HG02938 (cell line): Measurements from ENCODE around the gene MIOS.
"Not testable (repeated sequence)": the region's sequence is repeated elsewhere in the genome, so short reads cannot be mapped to it uniquely, and the experiment has no call there.

ENCODE experiments used
- ATAC-seq: cut with Tn5 transposase; IDR thresholded peaks from one replicate; pipeline ENCODE4 v1.9.1; 2021; ENCODE audit warnings: mild to moderate bottlenecking, moderate library complexity; ENCODE audit not compliant: unreplicated experiment

The MIOS gene

DNA sequence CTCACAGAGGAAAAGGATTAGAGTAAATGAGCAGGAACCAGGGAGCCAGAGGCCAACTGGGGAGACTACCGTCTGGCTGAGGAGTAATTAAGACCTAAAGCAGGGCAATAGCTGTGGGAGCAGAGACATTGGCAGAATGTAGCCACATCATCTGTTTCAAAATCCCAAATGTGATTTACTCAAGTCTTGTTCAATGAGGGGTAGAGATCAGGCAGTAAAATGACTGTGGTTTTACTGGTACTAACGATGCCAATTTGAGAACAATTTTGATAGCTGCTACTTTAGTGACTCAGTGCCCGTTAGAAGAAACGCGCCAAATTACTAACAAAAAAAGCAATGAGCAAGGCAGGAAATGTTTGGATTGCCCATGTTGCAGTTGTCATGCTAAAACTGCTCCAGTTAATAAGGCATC, 12.7 kb upstream of the MIOS start:
- no peak for ATAC-seq

DNA sequence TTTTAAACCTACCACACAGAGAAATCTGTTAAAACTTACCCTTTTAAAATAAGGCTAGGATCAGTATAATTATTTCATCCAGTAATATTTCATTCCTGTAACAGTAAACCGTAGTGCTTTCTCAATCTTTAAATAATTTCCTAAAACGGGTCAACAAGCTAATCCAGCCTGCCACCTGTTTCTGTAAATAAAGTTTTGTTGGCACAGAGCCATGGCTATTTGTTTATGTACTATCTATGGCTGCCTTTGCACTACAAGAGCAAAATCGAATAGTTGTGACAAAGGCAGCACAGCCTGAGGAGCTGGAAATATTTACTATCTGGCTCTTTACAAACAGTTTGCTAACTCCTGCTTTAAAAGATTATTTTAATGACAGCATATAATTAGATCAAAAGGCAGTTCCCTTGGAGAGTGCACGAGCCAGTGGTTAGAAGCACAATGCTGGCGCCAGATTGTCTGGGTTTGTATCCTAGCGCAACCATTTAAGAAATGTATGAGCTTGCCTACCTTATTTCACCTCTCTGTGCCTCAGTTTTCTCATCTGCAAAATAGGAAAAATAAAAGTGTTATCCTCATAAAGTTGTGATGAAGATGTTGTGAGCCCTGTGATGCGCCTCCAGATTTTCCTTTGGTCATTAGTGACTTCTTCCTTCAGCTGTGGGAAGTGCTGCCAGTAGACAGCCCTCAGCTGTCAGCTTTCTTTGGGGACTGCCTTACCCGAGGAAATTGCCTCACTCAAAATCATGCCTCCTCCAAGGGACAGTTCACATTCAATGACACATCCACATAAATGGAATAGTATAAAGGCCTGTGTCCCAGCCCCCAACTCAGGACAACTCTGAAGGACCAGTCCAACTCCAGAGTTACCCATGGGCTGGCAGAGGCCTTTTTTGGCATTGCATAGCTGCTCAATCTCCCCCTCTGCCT, 11.8 kb upstream of the MIOS start:
- ATAC-seq: no peak

GRCh38 chr7:7556852-7557251, 9.8 kb upstream of the MIOS start:
- ATAC-seq: no peak

DNA sequence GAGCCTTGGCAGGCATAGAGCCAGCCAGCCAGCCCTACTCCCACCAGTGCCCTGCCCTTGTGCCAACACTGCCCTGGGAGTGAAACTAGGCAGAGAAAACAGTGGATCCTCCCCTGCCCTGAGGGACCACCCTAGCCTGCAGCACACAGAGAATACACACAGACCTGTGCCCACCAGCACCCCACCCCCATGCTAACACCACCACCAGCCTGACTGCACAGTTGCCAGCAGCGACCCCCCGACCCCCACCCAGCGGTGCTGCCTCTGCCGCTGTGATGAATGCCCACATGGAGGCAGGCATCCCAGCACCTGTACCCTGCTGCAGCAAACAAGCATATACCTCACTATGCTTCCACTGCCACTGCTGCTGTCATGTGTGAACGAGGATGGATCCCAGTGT, 9.4 kb upstream of the MIOS start:
- no peak for ATAC-seq

- not testable (repeated sequence) for ATAC-seq
Observed at GRCh38 chr7:7561591-7561990, 5.1 kb upstream of the MIOS start.

DNA sequence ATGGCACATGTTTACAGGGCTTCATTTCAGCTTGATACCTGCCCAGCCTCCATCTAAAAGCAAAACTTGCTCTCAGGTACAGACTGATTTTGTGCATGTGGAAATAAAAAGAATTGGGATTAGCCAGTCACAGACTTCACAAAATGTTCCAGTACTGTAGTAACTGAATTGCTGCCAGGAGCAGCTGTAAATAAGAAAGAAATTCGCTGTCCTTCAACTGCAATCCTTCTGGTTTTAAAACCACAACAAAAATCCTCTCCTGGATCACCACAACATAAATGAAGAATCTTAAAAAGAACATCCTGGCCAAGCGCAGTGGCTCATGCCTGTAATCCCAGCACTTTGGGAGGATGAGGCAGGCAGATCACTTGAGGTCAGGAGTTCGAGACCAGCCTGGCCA, 3.9 kb upstream of the MIOS start:
- no peak for ATAC-seq

DNA sequence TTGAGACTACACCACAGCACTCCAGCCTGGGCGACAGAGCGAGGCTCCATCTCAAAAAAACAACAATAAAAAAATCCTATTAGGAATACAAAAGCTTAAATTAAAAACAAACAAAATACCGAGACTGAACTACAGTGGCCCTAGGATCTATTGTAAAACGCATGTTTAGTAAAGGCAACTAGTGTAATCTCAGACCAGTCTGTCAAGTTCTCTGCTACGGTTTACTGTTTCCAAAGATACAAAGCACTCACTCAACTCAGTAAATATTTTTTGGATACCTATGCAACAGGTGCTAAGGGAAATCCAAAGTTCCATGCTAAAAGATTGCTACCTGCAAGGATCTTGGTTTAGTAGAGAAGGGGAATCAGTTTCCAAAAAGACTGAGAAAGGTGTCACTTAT, 3.4 kb upstream of the MIOS start:
- no peak for ATAC-seq

DNA sequence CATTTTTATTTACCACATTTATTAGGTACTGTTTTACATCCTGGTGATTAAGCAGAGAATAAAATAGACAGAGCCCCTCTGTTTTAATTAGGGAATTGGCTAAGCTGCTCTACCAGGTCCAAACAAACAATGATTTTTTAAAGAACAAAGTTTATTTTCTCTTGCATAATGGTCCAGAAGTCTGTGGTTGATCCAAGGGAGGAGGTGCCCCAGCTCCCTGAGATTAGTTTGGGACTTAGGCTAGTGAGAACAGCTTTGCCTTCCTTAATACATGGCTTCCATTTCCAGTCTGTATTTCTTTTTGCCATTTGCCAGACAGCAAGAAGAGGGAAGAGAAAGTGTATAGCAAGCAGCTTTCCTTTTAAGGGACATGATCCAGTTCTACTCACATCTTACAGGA, 2.9 kb upstream of the MIOS start:
- no peak for ATAC-seq

GRCh38 chr7:7564323-7564780, 2.3 kb upstream of the MIOS start:
- no peak for ATAC-seq

DNA sequence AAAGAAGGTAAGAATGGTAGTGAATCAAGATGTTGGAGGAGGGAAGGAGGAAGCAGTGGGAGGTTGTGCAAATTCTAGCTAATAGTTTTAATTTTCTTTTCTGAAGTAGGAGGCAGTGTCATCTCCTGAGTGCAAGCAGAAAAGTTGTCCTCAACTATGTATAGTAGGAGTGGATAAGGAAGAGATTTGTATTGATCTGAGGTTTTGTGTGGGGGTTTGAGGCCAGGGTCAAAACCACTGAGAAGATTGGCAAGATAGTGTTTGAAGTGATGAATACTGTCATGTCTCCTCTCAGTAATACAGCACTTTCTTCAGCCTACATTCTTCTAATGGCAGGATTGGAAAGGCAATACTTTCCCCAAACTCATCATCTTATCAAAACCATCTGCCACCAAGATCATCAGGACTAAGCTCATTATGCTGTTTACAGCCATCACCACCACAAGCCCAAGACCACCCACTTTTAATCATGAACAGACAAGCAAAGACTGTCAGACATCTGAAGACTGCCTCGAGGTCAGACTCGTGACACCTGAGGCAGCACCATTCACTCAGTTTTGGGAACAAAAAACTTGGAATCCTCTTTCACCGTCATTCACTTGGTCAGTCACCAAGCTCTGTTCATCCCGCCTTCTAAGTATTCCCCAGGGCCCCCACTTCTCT, 1.5 kb upstream of the MIOS start:
- ATAC-seq: no peak

DNA sequence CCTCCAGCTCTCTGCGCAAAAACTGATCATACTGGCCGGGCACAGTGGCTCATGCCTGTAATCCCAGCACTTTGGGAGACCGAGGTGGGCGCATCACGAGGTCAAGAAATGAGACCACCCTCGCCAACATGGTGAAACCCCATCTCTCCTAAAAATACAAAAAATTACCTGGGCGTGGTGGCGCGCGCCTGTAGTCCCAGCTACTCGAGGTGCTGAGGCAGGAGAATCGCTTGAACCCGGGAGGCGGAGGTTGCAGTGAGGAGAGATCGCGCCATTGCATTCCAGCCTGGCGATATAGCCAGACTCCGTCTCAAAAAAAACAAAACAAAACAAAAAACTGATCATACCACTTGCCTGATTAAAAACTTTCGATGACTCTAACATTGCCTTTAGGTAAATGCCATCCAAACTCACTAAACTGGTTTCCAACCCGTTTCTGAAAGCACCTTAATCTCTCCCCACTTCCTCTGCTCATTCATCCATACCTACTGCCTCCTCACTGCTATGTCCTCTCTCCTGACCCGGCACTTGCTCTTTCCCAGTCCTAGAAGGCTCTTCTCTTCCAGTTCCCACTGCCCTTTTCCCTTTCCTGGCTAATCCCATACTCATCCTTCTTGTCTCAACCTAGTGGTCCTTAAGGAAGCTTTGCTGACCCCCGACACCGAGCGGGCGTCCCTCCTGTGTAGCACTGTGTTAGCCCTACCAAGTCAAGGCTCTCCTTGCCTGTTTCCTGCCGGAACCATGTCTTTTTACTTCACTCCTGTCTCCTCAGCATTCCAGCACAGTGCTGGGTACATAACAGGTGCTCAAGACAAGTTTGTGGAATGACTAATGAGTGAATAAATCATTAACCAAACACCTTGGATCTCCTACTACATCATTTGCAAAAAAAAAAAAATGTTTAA, 686 bp upstream of the MIOS start:
- peak; percentile 23 for ATAC-seq

DNA sequence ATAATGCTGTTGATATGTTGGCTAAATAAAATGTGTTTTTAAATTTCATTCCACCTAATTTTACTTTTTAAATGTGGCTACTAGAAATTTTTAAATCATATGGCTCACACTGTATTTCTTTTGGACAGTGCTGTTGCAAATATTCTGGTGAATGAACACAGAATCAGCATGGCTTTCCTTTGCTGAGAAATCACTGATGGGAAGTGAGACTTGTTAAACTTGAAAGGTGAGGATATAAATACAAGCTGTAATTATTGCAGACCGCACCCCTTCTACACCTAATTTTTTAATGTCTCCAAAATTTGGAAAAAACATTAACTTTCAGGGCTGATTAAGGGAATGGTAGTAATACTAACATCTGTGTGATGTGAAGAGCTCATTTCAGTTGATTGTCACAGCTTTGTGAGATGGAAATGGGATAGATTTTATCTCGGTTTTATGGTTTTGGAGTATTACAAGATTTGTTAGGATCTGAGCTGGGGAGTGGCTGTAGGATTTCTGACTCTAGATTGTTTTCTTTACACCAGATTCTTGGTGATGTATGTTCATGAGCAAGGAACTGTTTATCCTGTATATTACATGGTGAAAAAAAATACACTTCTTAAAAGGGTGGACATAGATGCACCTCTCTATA, 1.3 kb downstream of the MIOS start:
- no peak for ATAC-seq

GRCh38 chr7:7568553-7568952, 1.9 kb downstream of the MIOS start:
- ATAC-seq: no peak

GRCh38 chr7:7569081-7569527, 2.4 kb downstream of the MIOS start:
- ATAC-seq: peak; percentile 59

GRCh38 chr7:7569615-7570014, 2.9 kb downstream of the MIOS start:
- ATAC-seq: no peak

DNA sequence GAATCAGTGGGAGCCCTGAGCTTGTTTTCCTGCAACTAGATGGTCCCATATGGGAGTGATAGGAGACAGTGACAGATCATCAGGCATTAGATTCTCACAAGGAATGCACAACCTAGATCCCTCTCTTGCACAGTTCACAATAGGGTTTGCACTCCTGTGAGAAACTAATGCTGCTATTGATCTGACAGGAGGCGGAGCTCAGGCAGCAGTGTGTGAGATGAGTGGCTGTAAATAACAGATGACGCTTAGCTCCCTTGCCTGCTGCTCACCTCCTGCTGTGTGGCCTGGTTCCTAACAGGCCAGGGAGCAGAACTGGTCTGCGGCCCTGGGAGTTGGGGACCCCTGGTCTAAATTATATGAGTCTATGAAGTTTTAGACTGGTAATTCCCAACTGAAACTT, 3.9 kb downstream of the MIOS start:
- no peak for ATAC-seq

DNA sequence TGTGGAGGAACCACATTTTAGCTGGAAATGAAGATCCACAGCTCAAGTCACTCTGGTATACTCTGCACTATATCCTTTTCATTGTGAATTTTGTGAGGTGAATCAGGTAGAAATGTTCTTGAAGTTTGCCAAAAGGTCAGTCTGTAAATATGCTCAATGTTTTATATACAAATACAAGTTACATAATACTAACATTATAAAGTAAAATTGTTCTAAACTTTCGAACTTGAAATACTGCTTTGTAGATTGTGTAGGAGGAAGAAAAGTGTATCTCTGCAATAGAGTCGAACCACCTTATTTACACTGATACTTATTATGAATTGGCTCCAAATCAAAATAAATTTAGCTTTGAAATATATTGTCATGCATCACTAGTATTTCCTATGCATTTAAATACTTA, 7.0 kb downstream of the MIOS start:
- ATAC-seq: no peak

DNA sequence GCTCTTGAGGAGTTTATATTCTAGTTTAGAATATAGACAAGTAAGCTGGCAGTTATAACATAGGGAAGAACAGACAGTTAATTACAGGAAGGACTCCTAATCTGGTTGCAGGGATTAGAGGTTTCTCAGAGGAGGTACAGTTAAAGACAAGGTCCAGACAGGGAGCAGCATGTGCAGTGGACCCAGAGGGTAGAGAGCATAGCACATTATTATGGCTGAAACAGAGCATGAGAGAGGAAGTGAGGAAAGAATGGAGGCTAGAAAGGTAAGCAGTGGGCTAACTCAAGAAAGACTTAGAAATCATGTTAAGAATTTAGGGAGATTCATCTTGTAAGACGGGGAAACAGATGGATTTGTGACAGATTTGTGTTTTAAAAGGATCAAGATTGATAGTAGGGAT, 9.7 kb downstream of the MIOS start:
- ATAC-seq: no peak

GRCh38 chr7:7577888-7578287, 11.2 kb downstream of the MIOS start:
- peak; percentile 78 for ATAC-seq

GRCh38 chr7:7579638-7580037, 13.0 kb downstream of the MIOS start:
- no peak for ATAC-seq
